Keratinocyte (primary cell): ENCODE measurements around the gene HMGXB3.

Source experiments
- EZH2 ChIP-seq: IDR thresholded peaks from one replicate; pipeline ENCODE4 v1.6.1; 2012; ENCODE audit warnings: inconsistent platforms, mild to moderate bottlenecking, low read length, moderate library complexity
- TF ChIP-seq, protein P1 (sequence below), 3 experiments: IDR thresholded peaks in 1 of 3; conservative IDR thresholded peaks in 1 of 3; optimal IDR thresholded peaks in 1 of 3; 2 replicates in 2 of 3; 3 replicates in 1 of 3; pipeline versions ENCODE3 to v1.5.1; 2011; ENCODE audit warnings: low read length in 3 of 3, mild to moderate bottlenecking in 3 of 3, moderate library complexity in 2 of 3, control low read depth in 1 of 3, inconsistent platforms in 1 of 3; ENCODE audit not compliant: insufficient read depth in 2 of 3; ENCODE audit errors: extremely low read depth in 1 of 3

- no peak for TF ChIP-seq EZH2
- TF ChIP-seq, protein P1, sequence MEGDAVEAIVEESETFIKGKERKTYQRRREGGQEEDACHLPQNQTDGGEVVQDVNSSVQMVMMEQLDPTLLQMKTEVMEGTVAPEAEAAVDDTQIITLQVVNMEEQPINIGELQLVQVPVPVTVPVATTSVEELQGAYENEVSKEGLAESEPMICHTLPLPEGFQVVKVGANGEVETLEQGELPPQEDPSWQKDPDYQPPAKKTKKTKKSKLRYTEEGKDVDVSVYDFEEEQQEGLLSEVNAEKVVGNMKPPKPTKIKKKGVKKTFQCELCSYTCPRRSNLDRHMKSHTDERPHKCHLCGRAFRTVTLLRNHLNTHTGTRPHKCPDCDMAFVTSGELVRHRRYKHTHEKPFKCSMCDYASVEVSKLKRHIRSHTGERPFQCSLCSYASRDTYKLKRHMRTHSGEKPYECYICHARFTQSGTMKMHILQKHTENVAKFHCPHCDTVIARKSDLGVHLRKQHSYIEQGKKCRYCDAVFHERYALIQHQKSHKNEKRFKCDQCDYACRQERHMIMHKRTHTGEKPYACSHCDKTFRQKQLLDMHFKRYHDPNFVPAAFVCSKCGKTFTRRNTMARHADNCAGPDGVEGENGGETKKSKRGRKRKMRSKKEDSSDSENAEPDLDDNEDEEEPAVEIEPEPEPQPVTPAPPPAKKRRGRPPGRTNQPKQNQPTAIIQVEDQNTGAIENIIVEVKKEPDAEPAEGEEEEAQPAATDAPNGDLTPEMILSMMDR (optimal IDR thresholded peaks at IDR 0.05 in 1 of 3, IDR thresholded peaks at IDR 0.05 in 1 of 3, conservative IDR thresholded peaks at IDR 0.05 in 1 of 3; ENCODE audit: extremely low read depth in 1 of 3, insufficient read depth in 2 of 3, low read length in 3 of 3), result no peak
Observed at GRCh38 chr5:150067405-150067960, 66.9 kb downstream of the HMGXB3 start.
